NT2/D1 (cell line): ENCODE measurements around the gene APOA1.

ENCODE experiments used
- YY1 ChIP-seq: IDR thresholded peaks from 2 replicates; pipeline ENCODE4 v1.6.1; 2011; ENCODE audit not compliant: insufficient read length, insufficient read depth
- ZNF274 ChIP-seq: IDR thresholded peaks from 2 replicates; pipeline ENCODE4 v1.6.1; 2011; ENCODE audit warnings: mild to moderate bottlenecking, low read depth, low read length

GRCh38 chr11:116859175-116859574, 21.8 kb upstream of the APOA1 start:
- TF ChIP-seq YY1 (no peak), ZNF274 (no peak)
